ENCODE results near the gene CMTM6.
A peak's percentile ranks its signal among the peaks of the same experiment; 100 is the strongest.
"Not testable (repeated sequence)": the region's sequence is repeated elsewhere in the genome, so short reads cannot be mapped to it uniquely, and the experiment has no call there.

CMTM6 gene

GRCh38 chr3:32500231-32500630, 2.4 kb downstream of the CMTM6 start:
- DNase-seq (ENCODE audit: insufficient read length, low spot score) (no peak), FAIRE-seq (no peak)

GRCh38 chr3:32499585-32499984, 3.1 kb downstream of the CMTM6 start:
- FAIRE-seq (no peak), DNase-seq (ENCODE audit: insufficient read length, low spot score) (no peak)

- DNase-seq (ENCODE audit: insufficient read length, low spot score) = no peak
- FAIRE-seq = no peak
Observed at GRCh38 chr3:32498992-32499391, 3.7 kb downstream of the CMTM6 start.

- FAIRE-seq (no peak), DNase-seq (ENCODE audit: insufficient read length, low spot score) (no peak)
Observed at GRCh38 chr3:32498252-32498651, 4.4 kb downstream of the CMTM6 start.

GRCh38 chr3:32495609-32496008, 7.0 kb downstream of the CMTM6 start:
- FAIRE-seq (no peak), DNase-seq (ENCODE audit: insufficient read length, low spot score) (no peak)

GRCh38 chr3:32495085-32495484, 7.6 kb downstream of the CMTM6 start:
- no peak for DNase-seq (ENCODE audit: insufficient read length, low spot score)
- FAIRE-seq = no peak

- FAIRE-seq (peak; percentile 36), DNase-seq (ENCODE audit: insufficient read length, low spot score) (no peak)
Observed at GRCh38 chr3:32493437-32494414, 8.9 kb downstream of the CMTM6 start.

- FAIRE-seq = no peak
- no peak for DNase-seq (ENCODE audit: insufficient read length, low spot score)
Observed at GRCh38 chr3:32492684-32493436, 9.8 kb downstream of the CMTM6 start.

GRCh38 chr3:32488474-32489008, 14.1 kb downstream of the CMTM6 start:
- no peak for DNase-seq (ENCODE audit: insufficient read length, low spot score)

GRCh38 chr3:32487781-32488473, 14.7 kb downstream of the CMTM6 start:
- DNase-seq (ENCODE audit: insufficient read length, low spot score) = no peak
- FAIRE-seq = no peak

More at GRCh38 chr3:32488474-32489008, 14.1 kb downstream of the CMTM6 start:
- FAIRE-seq = no peak

GRCh38 chr3:32484436-32484835, 18.2 kb downstream of the CMTM6 start:
- DNase-seq (ENCODE audit: insufficient read length, low spot score) = no peak
- FAIRE-seq = no peak

- DNase-seq (ENCODE audit: insufficient read length, low spot score) (no peak), FAIRE-seq (no peak)
Observed at GRCh38 chr3:32483772-32484171, 18.9 kb downstream of the CMTM6 start.

GRCh38 chr3:32482693-32483092, 20.0 kb downstream of the CMTM6 start:
- FAIRE-seq (no peak), DNase-seq (ENCODE audit: insufficient read length, low spot score) (no peak)

GRCh38 chr3:32481791-32482631, 20.6 kb downstream of the CMTM6 start:
- FAIRE-seq (no peak), DNase-seq (ENCODE audit: insufficient read length, low spot score) (no peak)

- FAIRE-seq = no peak
- no peak for DNase-seq (ENCODE audit: insufficient read length, low spot score)
Observed at GRCh38 chr3:32480604-32481003, 22.0 kb downstream of the CMTM6 start.

GRCh38 chr3:32474201-32474600, 28.5 kb downstream of the CMTM6 start:
- no peak for FAIRE-seq
- DNase-seq (ENCODE audit: insufficient read length, low spot score) = no peak

GRCh38 chr3:32472151-32472550, 30.5 kb downstream of the CMTM6 start:
- not testable (repeated sequence) for DNase-seq (ENCODE audit: insufficient read length, low spot score); FAIRE-seq

GRCh38 chr3:32471246-32471645, 31.4 kb downstream of the CMTM6 start:
- no peak for FAIRE-seq
- no peak for DNase-seq (ENCODE audit: insufficient read length, low spot score)

- FAIRE-seq (no peak), DNase-seq (ENCODE audit: insufficient read length, low spot score) (no peak)
Observed at GRCh38 chr3:32470362-32470761, 32.3 kb downstream of the CMTM6 start.
